Prostate gland (tissue), 2 donors: ENCODE measurements around the gene HS1BP3.

Experiments
- POLR2A ChIP-seq: fragments of 450-650 bp; IDR thresholded peaks from one replicate; pipeline ENCODE4 v1.6.1; 2016; ENCODE audit warnings: antibody characterized with exemption, mild to moderate bottlenecking
- TF ChIP-seq, protein P1 (sequence below), 4 experiments: fragments of 200-600 bp in 2 of 4; fragments of 450-650 bp in 2 of 4; sonication (generic) in 2 of 4; IDR thresholded peaks; 1 replicate in 3 of 4; 2 replicates in 1 of 4; pipeline ENCODE4 v1.5.1; 2016 to 2019; ENCODE audit warnings: antibody characterized with exemption in 4 of 4, mild to moderate bottlenecking in 2 of 4, moderate library complexity in 2 of 4

DNA sequence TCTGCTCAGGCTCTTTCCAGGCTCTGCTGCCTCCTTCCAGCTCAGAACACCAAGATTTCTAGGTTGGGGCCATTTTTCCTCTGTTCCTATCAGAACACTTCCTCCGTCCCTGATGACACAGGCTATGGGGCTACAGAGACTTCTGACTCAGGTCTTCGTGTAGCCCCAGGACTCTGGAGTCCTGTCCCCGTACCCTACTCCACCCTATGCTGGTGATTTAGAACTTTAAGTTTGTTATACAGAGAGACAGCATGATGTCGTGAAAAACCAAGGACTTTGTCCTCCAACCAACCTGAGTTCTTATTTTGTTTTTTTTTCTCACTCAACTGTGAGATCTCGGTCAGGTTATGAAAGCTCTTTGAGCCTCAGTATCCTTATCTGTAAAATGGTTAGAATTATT is 78.7 kb downstream of the HS1BP3 start:
- TF ChIP-seq, protein P1, sequence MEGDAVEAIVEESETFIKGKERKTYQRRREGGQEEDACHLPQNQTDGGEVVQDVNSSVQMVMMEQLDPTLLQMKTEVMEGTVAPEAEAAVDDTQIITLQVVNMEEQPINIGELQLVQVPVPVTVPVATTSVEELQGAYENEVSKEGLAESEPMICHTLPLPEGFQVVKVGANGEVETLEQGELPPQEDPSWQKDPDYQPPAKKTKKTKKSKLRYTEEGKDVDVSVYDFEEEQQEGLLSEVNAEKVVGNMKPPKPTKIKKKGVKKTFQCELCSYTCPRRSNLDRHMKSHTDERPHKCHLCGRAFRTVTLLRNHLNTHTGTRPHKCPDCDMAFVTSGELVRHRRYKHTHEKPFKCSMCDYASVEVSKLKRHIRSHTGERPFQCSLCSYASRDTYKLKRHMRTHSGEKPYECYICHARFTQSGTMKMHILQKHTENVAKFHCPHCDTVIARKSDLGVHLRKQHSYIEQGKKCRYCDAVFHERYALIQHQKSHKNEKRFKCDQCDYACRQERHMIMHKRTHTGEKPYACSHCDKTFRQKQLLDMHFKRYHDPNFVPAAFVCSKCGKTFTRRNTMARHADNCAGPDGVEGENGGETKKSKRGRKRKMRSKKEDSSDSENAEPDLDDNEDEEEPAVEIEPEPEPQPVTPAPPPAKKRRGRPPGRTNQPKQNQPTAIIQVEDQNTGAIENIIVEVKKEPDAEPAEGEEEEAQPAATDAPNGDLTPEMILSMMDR (IDR thresholded peaks at IDR 0.05), result no peak
- TF ChIP-seq POLR2A, result no peak
